GM19324 (cell line): ENCODE results near the gene ATP13A2.

Source experiments
- ATAC-seq: cut with Tn5 transposase; IDR thresholded peaks from one replicate; pipeline ENCODE4 v1.9.1; 2021; ENCODE audit warnings: mild to moderate bottlenecking, moderate library complexity; ENCODE audit not compliant: unreplicated experiment, low FRiP score

The ATP13A2 gene

DNA sequence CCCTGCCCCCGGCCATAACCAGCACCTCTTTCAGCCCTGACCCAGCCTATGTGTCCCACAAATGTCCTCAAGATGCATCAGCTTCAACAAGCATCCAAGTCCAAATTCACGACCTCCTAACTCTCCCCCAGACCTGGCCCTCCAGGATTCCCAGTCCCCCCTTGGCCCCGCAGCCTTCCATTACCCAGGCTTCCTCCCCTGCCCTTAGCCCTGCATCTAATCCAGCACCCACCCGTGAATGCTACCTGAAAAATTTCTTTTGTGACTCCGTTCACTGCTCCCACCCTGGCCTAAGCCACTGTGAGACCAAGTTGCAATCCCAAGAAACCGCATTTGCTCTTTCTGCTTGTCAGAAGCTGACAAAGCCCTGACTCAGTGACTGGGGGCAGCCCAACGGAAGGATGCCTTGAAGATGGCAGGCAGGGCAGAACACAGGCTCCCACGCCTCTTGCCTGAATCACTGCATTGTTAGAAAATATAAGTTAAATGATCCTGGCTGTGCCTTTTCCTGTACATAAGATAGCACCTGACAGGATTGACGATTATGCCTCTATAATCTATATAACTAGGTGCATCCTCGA lies 30.4 kb downstream of the ATP13A2 start:
- no peak for ATAC-seq

DNA sequence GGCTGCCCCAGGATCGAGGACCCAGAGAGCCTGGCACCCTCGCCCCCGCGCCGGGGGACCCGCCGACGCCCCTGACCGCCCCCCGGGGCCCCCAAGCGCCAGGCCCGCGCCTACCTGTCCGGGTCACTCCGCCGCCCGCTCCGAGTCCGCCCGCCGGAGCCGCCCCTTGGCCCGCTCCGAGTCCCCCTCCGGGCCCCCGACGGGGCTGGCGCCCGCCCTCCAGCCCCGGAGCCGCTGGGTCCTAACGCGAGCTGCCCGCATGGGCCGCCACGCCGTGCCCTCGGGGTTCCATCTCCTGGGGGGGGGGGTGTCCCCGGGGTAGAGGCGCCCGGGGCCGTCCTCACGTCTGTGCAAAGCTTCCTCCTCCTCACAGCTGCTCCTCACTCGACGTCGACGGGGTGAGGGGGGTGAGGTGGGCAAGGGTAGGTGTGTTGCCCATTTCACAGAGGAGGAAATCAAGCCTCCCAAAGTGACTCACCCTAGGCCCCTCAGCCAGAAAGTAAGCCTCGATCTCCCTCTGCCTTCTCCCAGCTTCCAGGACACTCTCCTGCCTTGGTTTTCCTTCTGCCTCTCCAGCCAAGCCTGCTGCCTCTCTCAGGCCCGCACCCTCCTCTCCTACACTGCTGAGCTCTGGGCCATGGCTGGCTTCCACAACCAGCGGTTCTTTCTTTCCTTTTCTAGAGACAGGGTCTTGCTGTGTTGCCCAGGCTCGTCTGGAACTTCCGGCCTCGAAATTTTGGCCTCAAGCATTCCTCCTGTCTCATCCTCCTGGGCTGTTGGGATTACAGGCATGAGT lies 31.1 kb downstream of the ATP13A2 start, which contains the start of gene MFAP2:
Gene MFAP2, minus strand, starts transcription at position 148 of the 796 bp plus-strand sequence. CDS start 2,347 bp downstream, outside the sequence.
- ATAC-seq, result no peak

DNA sequence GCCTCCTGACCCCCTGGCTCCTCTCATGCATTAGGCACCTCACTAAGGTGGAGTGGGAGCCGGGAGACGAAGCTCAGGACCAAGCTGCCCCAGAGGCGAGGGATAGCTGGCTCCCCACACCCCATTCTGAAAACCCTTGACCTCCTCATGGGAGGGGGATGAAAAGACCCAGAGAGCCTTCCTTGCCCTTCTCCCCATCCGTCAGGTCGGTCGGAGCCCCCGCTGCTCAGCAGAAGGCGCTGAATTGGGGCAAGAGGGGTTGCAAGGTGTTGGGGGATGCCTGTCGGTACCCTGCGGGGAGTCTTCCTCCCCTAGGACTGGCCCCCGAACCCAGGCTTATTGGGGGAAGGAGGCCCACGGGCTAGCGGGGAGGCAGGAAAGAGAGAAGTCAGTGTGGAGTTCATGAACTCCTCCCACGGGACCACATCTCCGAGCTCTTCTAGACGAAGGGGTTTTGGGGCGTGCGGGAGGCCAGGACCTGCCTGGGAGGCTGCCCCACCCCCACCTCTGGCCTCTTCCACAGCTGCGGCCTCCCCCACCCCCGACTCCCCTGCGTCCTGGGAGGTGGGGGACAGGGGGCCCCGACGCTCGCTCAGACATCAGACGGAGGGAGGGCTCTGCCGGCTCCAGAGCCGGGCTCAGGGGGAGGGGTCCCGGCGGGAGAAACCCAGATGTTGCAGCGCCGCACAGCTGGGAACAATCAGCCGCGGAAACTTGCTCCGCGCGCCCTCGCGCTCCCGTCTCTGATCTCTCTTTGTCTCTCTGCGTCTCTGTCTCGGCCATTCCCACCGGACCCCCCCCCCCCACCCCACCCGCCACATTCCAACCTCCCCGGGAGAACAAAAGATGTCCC lies 32.0 kb downstream of the ATP13A2 start:
- no peak for ATAC-seq

DNA sequence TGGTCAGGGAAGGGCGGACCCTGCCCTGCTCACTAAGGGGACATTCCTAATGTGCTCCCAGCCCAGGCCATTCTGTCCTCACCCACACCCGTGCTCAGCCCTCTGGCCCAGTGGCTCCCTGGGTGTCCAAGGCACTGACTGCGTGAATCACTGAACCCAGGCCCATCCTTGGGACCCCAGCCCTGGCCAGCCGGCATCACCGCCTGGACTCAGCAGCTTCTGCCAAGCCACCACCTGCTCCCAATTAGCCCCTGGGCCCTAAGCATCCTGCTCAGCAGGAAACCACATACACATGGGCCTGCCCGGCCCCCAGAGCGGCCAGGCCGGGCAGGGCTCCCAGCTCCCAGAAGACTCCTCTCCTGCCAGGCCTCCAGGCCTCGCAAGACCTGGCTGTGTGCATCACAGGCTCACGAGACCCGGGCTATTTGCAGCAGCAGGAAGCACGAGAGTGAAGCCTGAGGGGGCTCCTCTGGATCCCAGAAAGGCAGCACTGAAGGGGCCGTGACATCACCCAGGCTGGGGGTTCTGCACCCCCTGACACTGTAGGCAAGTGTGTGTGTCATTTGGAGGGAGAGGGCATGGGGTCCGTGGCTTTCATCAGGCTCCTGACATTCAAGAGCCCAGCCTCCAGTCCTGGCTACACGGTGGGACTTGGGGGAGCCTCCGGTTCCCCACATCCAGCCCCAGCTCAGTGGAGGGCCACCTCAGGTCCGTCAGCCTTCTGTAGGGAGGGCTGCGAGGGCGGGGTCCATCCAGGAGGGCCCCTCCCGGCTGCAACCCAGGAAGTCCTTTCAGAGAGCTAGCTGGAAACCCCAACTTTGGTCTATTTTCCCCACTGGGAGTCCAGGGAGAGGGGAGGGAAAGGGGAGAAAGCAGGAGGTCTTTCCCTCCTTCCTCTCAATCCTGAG lies 32.9 kb downstream of the ATP13A2 start:
- ATAC-seq, result no peak

DNA sequence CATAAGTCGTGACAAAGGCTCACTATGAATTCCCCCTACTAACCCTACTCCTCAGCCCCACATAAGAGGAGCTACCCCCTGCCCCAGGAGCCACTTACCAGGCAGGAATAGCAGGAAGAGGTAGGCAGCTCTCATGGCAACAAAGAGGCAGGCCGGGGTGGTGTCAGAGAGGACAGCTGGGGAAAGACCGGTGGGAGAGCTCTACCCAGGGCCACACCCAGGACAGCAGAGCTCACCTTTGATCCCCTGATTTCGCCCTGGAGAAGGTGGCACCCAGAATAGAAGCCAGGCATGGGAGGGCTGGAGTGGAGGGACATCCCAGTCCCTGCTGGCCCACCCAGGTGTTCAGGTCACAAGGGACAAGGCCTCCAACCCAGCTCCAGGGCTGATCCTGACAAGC lies 33.6 kb downstream of the ATP13A2 start:
- no peak for ATAC-seq

DNA sequence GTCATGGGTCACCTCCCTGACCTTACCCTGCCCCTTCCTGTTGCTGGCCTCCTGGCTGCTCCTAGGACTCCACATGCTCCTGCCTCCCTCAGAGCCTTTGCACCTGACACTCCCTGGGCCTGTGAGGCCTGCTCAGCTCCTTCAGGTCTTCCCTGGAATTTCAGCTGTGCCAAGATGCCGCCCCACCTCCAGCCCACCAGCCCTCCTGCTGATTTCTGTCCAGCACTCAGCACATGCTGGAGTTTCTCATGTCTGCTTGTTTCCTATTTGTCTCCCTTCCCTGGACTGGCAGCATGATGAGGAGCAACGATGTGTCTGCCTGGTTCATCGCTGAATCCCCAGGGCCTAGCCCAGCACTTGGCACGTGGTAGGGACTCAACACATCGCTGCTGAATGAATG lies 34.4 kb downstream of the ATP13A2 start:
- no peak for ATAC-seq

DNA sequence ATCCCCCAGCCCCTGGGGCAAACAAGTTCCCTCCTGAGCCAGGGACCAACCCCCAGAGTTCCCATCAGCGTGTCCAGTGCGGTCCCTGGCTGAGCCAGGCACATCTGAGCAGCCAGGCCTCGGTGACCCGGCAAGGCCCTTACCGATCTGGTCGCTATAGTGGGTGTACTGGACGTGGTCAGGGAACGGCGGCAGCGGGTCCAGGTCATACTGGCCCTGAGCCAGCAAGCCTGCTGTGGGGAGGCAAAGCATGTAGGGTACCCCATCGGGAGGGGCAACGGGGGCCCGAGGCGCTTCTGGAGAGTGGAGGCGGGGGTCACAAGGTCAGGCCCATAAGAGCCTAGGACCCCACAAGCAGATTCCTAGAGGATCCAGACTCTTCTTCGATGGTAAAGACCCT lies 34.8 kb downstream of the ATP13A2 start:
- ATAC-seq, result no peak

DNA sequence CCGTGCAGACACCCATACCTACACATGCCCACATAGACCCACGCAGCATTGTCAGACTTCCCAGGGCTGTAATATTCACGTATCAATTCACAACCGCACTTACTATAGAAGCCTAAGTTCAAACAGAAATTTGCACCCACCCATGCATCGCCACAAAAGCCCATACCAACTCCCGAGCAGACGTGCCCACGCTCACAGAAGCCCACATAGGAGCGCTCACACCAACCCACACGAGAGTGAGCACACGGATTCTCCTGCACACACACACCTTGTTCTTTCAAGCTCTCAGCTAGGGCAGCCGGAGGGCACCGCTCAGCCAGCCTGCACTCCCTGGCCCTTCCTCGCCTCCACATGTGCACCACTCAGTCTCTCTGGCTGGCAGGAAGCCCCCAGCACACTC lies 35.9 kb downstream of the ATP13A2 start:
- ATAC-seq, result no peak

DNA sequence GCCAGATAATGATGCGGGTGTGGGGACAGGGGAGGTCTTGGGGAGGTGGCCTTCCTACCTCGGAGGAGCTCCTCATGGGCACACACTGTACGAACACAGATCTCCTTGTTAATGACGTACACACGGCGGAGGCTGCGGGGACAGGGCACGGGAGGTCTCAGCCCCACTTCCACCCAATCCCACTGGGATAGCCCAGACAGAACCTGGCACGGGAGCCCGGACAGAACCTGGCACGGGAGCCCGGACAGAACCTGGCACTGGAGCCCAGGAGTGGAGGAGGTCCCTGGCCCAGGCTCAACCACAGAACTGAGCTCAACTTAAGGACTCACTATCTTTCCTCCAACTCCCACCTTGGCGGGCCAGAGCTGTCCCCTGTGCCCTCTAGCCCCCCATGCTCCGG lies 36.5 kb downstream of the ATP13A2 start:
- no peak for ATAC-seq

DNA sequence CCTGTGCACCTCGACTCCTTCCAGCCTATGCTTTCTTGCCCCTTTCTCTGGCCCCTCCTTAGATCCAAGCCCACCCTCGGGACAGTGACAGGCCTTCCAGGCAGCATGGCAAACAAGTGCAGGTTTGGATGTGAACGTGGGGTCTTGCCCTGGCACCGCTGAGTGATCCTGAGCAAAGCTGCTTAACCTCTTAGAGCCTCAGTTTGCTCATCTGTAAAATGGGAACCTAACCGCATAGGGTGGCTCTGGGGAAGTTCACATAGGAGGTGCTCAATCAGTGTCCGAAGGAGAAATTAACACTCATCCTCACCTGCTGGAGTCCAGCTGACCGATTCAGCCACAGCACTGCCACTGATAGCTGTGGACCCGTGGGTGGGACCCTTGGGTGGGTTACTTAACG lies 38.5 kb downstream of the ATP13A2 start:
- ATAC-seq, result no peak

DNA sequence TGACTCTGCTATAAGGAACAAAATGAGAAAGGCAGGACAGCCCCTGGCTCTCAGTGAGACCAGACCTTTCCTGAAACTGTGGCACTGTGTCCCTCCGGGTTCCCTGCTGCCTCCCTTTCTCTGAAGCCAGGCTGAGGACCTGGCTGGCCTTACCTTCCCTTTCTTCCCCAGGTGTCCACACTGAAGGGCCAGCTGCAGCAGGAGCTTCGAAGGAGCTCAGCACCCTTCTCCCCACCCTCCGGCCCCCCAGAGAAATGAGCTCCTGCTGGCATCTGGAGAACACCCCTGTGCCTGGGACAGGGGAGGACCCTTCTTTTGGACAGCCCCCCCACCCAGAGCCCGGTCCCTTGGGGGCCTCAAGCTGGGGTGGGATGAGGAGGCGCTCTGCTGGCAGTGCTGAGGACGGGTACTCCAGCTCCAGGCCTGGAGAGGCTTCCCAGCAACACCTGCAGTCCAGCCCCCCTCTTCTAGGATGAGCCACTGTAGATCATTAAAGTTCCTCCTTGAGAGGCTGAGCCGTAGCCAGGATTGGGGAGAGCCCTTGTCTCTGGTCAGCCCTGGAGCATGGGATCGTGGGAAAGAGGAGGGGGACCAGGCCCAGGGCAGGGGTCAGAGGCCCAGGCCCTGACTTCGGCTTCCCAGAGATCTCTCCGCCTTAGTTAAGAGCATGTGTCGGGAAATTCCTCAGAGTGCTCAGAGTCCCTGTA lies 39.4 kb downstream of the ATP13A2 start:
- no peak for ATAC-seq

DNA sequence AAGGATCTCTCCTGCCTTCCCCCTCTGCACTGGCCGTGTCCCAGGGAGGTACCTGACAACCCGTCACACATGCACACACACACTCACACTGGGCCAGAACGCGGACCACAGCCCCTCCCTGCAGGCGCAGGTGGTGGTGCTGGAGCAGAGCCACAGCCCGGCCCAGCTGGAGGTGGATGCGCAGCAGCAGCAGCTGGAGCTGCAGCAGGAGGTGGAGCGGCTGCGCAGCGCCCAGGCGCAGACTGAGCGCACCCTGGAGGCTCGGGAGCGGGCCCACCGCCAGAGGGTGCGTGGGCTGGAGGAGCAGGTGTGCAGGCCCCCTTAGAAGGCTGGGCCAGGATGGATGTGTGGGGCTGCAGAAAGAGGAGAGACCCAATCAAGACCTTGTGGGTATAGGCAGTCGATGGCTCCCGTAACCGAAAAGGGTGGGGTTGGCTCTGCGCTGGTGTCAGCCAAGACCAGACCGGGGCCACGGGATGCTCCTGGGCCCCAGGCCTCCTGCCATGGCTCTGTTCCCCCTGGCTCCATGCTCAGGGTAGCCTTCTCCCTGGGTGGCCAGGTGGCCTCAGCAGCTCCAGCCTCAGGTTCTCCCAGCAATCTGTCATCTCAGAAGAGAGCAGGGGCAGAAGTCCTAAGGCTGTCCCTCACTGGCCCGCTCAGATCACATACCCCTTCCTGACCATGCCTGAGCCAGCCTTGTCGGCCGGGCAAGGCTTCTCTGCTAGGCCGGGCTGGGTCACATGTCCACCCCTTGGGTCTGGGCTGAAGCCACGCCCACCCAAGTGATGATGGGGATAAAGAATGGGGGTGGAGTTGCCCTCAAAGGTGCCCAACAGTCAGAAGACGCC lies 40.2 kb downstream of the ATP13A2 start:
- ATAC-seq, result no peak

DNA sequence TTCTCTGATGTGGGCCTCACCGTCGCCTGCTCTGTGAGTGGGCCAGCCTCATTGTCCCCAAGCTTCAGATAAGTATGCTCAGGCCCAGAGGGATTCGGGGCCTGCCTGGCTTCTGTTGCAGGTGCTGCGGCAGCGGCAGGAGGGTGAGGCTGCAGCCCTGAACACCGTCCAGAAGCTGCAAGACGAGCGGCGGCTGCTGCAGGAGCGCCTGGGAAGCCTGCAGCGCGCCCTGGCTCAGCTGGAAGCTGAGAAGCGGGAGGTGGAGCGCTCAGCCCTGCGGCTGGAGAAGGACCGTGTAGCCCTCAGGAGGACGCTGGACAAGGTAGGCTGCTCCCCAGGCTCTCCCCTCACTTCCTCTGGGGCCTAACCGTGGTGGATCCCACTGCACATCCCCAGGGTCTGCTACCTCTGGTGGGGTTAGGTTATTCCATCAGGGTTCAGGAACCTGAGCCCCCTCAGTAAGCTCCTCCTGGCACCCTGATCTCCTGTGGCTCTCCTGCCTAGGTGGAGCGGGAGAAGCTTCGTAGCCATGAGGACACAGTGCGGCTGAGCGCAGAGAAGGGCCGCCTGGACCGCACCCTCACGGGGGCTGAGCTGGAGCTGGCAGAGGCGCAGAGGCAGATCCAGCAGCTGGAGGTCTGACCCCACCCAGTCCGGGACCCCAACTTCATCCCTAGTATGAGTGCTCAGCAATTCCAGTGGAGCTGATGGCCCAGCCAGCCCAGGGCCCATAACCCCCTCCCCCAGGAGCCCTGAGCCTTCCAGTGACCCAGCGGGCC lies 41.4 kb downstream of the ATP13A2 start:
- ATAC-seq, result no peak

DNA sequence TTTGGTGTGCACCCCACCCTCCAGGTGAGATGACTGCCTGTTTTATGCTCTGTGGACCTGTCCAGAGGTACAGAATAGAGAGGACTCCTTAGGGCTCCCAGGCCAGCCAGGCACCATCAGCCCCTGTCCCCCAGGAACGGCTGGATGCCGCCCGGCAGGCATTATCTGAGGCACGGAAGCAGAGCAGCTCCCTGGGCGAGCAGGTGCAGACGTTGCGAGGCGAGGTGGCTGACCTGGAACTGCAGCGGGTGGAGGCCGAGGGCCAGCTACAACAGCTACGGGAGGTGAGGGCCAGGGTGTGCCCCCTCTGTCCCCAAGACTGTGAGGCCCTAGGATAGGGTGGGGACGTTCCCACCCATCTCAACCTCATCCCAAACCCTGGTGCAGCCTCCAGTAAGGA lies 42.1 kb downstream of the ATP13A2 start:
- ATAC-seq, result no peak

DNA sequence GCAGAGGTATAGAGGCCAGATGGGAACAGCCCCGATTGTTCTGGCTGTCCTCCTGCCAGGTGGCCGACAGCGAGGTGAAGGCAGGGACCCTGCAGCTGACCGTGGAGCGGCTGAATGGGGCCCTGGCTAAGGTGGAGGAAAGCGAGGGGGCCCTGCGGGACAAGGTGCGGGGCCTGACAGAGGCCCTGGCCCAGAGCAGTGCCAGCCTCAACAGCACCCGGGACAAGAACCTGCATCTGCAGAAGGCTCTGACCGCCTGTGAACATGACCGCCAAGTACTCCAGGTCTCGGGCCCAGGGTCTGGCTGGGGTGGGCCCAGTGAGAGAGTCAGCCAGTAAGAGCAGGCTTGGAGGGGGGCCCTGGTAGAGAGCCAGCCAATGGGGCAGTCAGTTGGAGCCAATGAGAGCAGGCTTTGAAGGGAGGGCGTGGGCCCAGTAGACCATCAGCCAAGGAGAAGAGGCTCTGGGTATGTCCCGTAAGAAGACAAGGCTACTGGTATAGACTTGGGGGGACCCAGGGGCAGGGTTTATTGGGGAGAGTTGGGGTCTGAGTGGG lies 42.6 kb downstream of the ATP13A2 start:
- ATAC-seq, result no peak

DNA sequence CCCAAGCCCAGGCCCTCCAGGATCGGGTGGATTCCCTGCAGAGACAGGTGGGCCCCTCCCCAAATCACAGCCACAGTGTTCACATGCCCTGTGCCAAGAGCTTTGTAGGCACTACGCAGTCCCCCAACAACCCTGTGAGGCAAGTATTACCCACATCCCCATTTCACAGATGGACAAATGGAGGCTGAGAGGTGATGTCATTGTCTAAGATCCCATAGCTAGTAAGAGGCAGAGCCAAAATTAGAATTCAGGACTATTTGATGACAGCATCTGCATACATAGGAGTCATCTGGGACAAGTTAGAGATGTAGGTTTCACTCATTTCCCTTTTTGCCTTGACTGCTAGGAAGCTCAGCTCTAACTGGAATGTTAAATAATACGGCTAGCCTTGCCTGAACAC lies 43.4 kb downstream of the ATP13A2 start:
- no peak for ATAC-seq

DNA sequence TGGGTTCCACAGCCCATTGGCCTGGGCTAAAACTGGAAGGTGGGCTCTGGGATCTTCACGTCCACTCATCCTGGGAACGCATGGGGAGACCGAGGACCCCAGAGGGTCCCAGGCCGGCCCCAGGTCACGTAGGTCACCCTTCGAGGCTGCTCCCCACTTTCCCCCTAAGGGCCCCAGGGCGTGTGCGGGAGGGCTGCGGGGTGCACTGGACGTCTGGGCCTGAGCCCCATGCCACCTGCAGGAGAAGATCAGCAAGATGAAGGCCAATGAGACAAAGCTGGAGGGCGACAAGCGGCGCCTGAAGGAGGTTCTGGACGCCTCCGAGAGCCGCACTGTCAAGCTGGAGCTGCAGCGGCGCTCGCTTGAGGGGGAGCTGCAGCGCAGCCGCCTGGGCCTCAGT lies 43.8 kb downstream of the ATP13A2 start:
- ATAC-seq, result no peak

DNA sequence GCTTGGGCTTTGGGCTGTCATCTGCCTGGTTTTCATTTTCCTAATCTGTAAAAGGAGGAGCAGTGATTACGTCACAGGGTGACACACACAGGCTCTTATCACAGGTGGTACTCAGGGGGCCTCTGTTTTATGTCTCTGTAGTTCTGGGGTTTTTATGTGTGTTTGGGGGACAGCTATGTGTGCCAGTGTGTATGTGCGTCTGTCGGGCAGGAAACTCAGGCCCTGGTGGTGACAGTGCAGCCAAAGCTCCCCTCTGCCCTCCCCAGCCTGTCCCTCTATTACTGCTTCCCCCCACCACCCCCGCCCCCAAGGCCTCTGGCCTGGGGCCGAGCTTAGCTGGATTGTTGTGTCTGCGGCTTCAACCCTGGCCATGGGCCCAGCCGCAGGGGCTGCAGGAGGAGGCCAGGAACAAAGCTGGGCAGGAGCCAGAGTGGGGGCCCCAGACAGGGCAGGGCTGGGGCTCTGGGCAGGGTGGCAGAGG lies 44.6 kb downstream of the ATP13A2 start:
- no peak for ATAC-seq
